Hepatocyte (in vitro differentiated cells): Measurements from ENCODE around the gene OTOP3. TPM values are rescaled to one million over a fixed set of nuclear protein-coding genes. Genes with fewer than 3 reads are reported as not detected.

Experiments
- DNase-seq: peaks from one replicate; pipeline ENCODE4 v3.0.0-alpha.2; 2016; ENCODE audit warnings: low spot score
- H2AFZ ChIP-seq: fragments of 200-600 bp; sonication (generic); 2 replicates; pipeline ENCODE4 v1.6.0; 2016; ENCODE audit warnings: antibody characterized with exemption, mild to moderate bottlenecking
- H3K27ac ChIP-seq: fragments of 200-600 bp; sonication (generic); 2 replicates; pipeline ENCODE4 v1.5.1; 2016; ENCODE audit warnings: mild to moderate bottlenecking
- H3K27me3 ChIP-seq: fragments of 200-600 bp; sonication (generic); 2 replicates; pipeline ENCODE4 v1.6.1; 2016
- H3K36me3 ChIP-seq: fragments of 200-600 bp; sonication (generic); replicated peaks from 2 replicates; pipeline ENCODE4 v1.5.1; 2016; ENCODE audit warnings: low read depth; ENCODE audit not compliant: insufficient read depth
- H3K4me1 ChIP-seq: fragments of 200-600 bp; sonication (generic); 2 replicates; pipeline ENCODE4 v1.5.1; 2016; ENCODE audit warnings: mild to moderate bottlenecking, moderate library complexity; ENCODE audit not compliant: insufficient read depth
- H3K4me2 ChIP-seq: fragments of 200-600 bp; sonication (generic); 2 replicates; pipeline ENCODE4 v1.6.0; 2016
- H3K4me3 ChIP-seq: fragments of 200-600 bp; sonication (generic); 2 replicates; pipeline ENCODE4 v1.5.1; 2016; ENCODE audit warnings: mild to moderate bottlenecking
- H3K79me2 ChIP-seq: fragments of 200-600 bp; sonication (generic); 2 replicates; pipeline ENCODE4 v1.6.0; 2017; ENCODE audit warnings: mild to moderate bottlenecking
- H3K9me2 ChIP-seq: fragments of 200-600 bp; sonication (generic); replicated peaks from 2 replicates; pipeline ENCODE4 v1.6.0; 2017; ENCODE audit warnings: mild to moderate bottlenecking; ENCODE audit not compliant: insufficient read depth
- H3K9me3 ChIP-seq: fragments of 200-600 bp; sonication (generic); 2 replicates; pipeline ENCODE4 v1.5.1; 2016; ENCODE audit warnings: low read depth, mild to moderate bottlenecking
- H4K20me1 ChIP-seq: fragments of 200-600 bp; sonication (generic); 2 replicates; pipeline ENCODE4 v1.6.0; 2016; ENCODE audit warnings: mild to moderate bottlenecking; ENCODE audit not compliant: insufficient read depth, poor library complexity, severe bottlenecking
- EZH2 ChIP-seq: fragments of 200-600 bp; sonication (generic); IDR thresholded peaks from 2 replicates; pipeline ENCODE4 v1.6.1; 2016; ENCODE audit warnings: antibody characterized with exemption, mild to moderate bottlenecking, borderline replicate concordance
- EZH2phosphoT487 ChIP-seq: fragments of 200-600 bp; sonication (generic); IDR thresholded peaks from one replicate; pipeline ENCODE4 v1.6.1; 2018; ENCODE audit warnings: antibody characterized with exemption, mild to moderate bottlenecking, low read depth, moderate library complexity; ENCODE audit not compliant: unreplicated experiment, severe bottlenecking
- WGBS: methylation state at CpG from one replicate; pipeline ENCODE4 v1.1.6; 2016; ENCODE audit warnings: low lambda C conversion rate; ENCODE audit errors: missing lambda C conversion rate; 5-methylcytosine and 5-hydroxymethylcytosine counted together
- polyA plus RNA-seq: library from polyadenylated mRNA; unstranded; fragments of >200 nt; fragmentation: Nextera tagmentation; extraction: Ambion mirVana; gene quantifications from 2 replicates; pipeline ENCODE4 v1.2.1, GENCODE V29; 2016
- total RNA-seq: library from RNA; depleted of rRNA; stranded (reverse); fragments of >200 nt; gene quantifications from 2 replicates; pipeline ENCODE4 v1.2.3, GENCODE V29; 2014
- TF ChIP-seq, protein P1 (sequence below): fragments of 200-600 bp; sonication (generic); IDR thresholded peaks from 2 replicates; pipeline ENCODE4 v1.5.1; 2016; ENCODE audit warnings: antibody characterized with exemption, mild to moderate bottlenecking; ENCODE audit not compliant: poor library complexity

Gene OTOP3
- total and polyA plus RNA-seq, 2 experiments from 2014 or later: 0.43 TPM; not detected in 1

DNA sequence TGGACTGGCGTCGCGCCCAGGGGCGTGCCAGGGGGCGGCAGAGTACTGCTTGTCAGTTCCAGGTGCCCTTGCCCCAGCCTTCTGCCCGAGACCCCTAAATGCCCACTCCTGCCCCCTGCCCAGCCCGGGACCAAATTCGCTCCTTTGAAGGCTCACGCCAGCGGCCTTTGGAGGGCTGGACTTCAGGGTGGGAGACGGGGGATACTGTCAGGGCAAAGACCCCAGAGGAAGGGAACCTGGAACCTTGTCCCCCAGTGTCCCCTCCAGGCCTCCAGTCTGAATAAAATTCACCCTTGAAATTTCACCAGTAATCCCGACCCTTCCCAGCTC is 737 bp downstream of the OTOP3 start:
- Histone ChIP-seq H3K4me3 (no peak overlapping the region), H3K4me2 (peak overlapping the region; percentile 67), H3K27ac (no peak overlapping the region), H2AFZ (no peak overlapping the region), H3K36me3 (no peaks in the 10 kb centered on the region), H3K79me2 (no peaks in the 10 kb centered on the region), H4K20me1 (no peaks in the 10 kb centered on the region), H3K27me3 (peaks cover 75% of the 10 kb centered on the region), H3K4me1 (peaks cover 7% of the 10 kb centered on the region), H3K9me2 (no peaks in the 10 kb centered on the region), H3K9me3 (no peaks in the 10 kb centered on the region)
- 35% methylated on average over 12 of the region's 12 CpGs for WGBS
- no peak for TF ChIP-seq EZH2phosphoT487
- TF ChIP-seq, protein P1, sequence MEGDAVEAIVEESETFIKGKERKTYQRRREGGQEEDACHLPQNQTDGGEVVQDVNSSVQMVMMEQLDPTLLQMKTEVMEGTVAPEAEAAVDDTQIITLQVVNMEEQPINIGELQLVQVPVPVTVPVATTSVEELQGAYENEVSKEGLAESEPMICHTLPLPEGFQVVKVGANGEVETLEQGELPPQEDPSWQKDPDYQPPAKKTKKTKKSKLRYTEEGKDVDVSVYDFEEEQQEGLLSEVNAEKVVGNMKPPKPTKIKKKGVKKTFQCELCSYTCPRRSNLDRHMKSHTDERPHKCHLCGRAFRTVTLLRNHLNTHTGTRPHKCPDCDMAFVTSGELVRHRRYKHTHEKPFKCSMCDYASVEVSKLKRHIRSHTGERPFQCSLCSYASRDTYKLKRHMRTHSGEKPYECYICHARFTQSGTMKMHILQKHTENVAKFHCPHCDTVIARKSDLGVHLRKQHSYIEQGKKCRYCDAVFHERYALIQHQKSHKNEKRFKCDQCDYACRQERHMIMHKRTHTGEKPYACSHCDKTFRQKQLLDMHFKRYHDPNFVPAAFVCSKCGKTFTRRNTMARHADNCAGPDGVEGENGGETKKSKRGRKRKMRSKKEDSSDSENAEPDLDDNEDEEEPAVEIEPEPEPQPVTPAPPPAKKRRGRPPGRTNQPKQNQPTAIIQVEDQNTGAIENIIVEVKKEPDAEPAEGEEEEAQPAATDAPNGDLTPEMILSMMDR: no peak
- no peak for TF ChIP-seq EZH2
- no peak for DNase-seq

DNA sequence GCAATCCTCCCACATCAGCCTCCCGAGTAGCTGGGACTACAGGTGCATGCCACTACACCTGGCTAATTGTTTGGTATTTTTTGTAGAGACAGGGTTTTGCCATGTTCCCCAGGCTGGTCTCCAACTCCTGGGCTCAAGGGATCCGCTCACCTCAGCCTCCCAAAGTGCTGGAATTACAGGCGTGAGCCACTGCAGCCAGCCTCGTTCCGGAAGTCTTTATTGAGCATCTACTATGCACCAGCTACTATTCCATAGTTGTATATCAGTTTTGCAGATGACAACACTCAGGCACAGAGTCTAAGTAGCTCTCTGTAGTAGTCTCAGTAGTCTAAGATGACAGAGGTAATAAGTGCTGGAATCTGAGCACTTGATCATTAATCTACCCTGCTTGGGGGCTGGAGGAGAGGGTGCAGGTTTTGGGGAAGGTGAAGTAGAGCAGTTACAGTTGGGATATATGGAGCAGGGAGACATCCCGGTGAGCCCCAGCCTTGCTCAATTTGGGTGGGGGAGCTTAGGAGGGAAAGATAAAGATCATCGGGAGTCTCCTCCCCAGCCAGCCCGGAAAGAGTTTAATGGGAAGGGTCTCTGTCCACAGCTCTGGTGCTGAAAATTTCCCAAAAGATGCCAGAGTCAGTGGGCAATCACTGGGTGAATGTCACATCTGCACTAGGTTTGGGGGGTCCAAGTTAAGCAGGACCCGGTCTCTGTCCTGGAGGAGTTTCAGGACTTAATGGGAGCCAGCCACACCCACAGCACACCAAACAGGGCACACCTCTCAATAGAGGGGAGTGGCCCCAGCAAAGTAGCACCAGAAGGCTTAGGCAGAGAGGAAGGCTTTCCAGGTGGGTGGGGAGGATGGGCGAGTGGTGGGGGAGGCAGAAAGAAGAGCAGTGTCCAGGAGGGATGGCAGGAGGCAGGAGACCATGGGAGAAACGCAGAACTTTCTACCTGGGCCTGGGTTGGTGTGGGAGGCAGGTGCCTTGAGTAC is 1.7 kb downstream of the OTOP3 start:
- H3K4me3 ChIP-seq: no peak overlapping the region
- no peaks in the 10 kb centered on the region for H3K9me2 ChIP-seq
- H4K20me1 ChIP-seq: no peaks in the 10 kb centered on the region
- peaks cover 69% of the 10 kb centered on the region for H3K27me3 ChIP-seq
- no peak overlapping the region for H2AFZ ChIP-seq
- no peaks in the 10 kb centered on the region for H3K79me2 ChIP-seq
- 59% methylated on average over 10 of the region's 11 CpGs for WGBS
- H3K9me3 ChIP-seq: no peaks in the 10 kb centered on the region
- no peaks in the 10 kb centered on the region for H3K36me3 ChIP-seq
- peaks cover 7% of the 10 kb centered on the region for H3K4me1 ChIP-seq
- no peak for DNase-seq
- no peak overlapping the region for H3K4me2 ChIP-seq
- H3K27ac ChIP-seq: no peak overlapping the region
- TF ChIP-seq EZH2: peak; percentile 37
- TF ChIP-seq, protein P1: no peak

DNA sequence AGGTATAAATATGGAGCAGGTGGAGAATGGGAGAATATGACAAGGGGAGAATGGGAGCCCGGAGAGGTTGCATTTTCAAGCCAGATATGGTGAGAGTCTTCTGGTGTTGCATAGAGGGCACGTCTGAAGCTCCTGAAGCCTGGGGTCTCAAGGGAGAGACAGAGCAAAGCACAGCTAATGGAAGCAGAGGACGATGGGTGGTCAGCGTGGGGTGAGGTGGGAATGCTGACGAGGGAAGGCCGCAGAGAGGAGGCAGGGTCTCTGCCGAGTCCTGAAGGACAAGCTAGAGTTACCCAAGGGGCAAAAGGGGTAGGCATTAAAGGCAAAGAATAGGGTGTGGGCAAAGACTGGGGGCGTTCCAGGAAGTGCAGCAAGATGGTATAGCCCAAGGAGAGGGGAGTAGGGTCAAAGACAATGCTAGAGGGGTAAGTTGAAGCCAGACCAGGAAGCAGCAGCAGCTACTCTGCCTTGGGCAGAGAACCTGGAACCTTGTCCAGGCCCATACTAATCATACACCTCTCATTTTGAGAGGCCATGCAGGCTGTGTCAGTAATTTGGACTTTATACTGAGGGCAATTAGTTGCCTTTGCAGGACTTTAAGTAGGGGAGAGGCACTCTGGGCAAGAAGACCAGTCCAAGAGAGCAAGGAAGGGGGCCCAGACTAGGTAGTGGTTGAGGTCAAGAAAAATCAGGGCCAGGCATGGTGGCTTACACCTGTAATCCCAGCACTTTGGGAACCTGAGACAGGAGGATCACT is 2.7 kb downstream of the OTOP3 start:
- Histone ChIP-seq H4K20me1 (no peaks in the 10 kb centered on the region), H2AFZ (no peak overlapping the region), H3K4me3 (no peak overlapping the region), H3K79me2 (no peaks in the 10 kb centered on the region), H3K4me2 (no peak overlapping the region), H3K27ac (no peak overlapping the region), H3K36me3 (no peaks in the 10 kb centered on the region), H3K4me1 (peaks cover 7% of the 10 kb centered on the region), H3K27me3 (peaks cover 59% of the 10 kb centered on the region), H3K9me2 (no peaks in the 10 kb centered on the region), H3K9me3 (no peaks in the 10 kb centered on the region)
- no peak for DNase-seq
- TF ChIP-seq, protein P1: no peak
- no peak for TF ChIP-seq EZH2phosphoT487
- TF ChIP-seq EZH2: no peak
- WGBS: 62% methylated on average over 7 of the region's 8 CpGs
